ENCODE results near the gene ABCB9. TPM values are rescaled to one million over a fixed set of nuclear protein-coding genes. Genes with fewer than 3 reads are reported as not detected.

The ABCB9 gene
- total RNA-seq, 2 donors from 2014 or later, result 8.2 to 50.0 TPM

GRCh38 chr12:122990961-122991622 is 24.8 kb upstream of the ABCB9 start:
- WGBS, result 95% methylated on average over 13 of the region's 13 CpGs
- intact Hi-C loops (cut with DNase I), result no loop called here
- H3K27me3 ChIP-seq (replicated peaks; ENCODE audit: insufficient read depth), result no peaks in the 10 kb centered on the region

GRCh38 chr12:122990561-122990960 is 24.3 kb upstream of the ABCB9 start:
- intact Hi-C loops (cut with DNase I), result no loop called here

More at GRCh38 chr12:122990961-122991622, 24.8 kb upstream of the ABCB9 start:
- no peaks in the 10 kb centered on the region for H3K4me1 ChIP-seq (replicated peaks)
- no peak overlapping the region for H3K4me3 ChIP-seq
- DNase-seq (ENCODE audit: low spot score), result no peak
- H3K9me3 ChIP-seq, result no peaks in the 10 kb centered on the region
- TF ChIP-seq POLR2AphosphoS5 (IDR thresholded peaks at IDR 0.05), result no peak
- no peak for TF ChIP-seq POLR2A (IDR thresholded peaks at IDR 0.05)
- TF ChIP-seq CTCF (IDR thresholded peaks at IDR 0.05), result no peak
- no peak overlapping the region for H3K27ac ChIP-seq
- no peaks in the 10 kb centered on the region for H3K36me3 ChIP-seq

DNA sequence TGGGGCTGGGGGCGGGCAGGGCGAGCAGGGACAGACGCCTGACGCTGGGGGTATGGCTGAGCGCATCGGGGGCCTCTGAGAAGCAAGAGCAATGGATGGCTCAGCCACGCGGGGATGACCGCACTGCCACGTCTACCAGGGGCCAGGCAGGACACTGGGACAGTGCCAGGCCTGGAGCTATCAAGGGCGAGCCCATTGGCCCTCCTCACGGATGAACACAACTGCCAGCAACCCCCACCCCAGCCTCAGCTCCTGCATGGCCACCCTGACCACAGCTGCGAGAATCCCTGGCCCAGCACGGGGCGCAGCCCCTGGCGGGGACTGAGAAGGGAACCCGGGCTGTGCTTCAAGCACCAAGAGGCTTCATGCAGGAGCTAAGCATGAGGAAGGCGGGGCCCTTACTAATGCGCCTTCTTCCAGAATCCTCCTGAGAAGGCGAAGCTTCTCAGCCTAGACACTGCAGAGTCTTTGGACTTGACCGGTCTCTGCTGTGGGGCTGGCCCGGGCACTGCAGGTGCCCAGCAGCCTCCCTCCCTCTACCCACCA is 23.7 kb upstream of the ABCB9 start:
- intact Hi-C loops (cut with DNase I), result no loop called here
- no peak for TF ChIP-seq POLR2A (IDR thresholded peaks at IDR 0.05)
- no peak for TF ChIP-seq CTCF (IDR thresholded peaks at IDR 0.05)
- no peak for TF ChIP-seq POLR2AphosphoS5 (IDR thresholded peaks at IDR 0.05)
- WGBS, result 90% methylated on average over 22 of the region's 22 CpGs
- Histone ChIP-seq H3K4me3 (no peak overlapping the region), H3K4me1 (replicated peaks) (peaks cover 3% of the 10 kb centered on the region), H3K36me3 (no peaks in the 10 kb centered on the region), H3K27me3 (replicated peaks; ENCODE audit: insufficient read depth) (no peaks in the 10 kb centered on the region), H3K27ac (no peak overlapping the region), H3K9me3 (no peaks in the 10 kb centered on the region)
- DNase-seq (ENCODE audit: low spot score), result no peak

More at GRCh38 chr12:122990561-122990960, 24.3 kb upstream of the ABCB9 start:
- Histone ChIP-seq H3K27me3 (replicated peaks; ENCODE audit: insufficient read depth) (no peaks in the 10 kb centered on the region), H3K9me3 (no peaks in the 10 kb centered on the region), H3K36me3 (no peaks in the 10 kb centered on the region), H3K27ac (no peak overlapping the region), H3K4me1 (replicated peaks) (no peaks in the 10 kb centered on the region), H3K4me3 (no peak overlapping the region)
- DNase-seq (ENCODE audit: low spot score), result no peak
- no peak for TF ChIP-seq POLR2A (IDR thresholded peaks at IDR 0.05)
- no peak for TF ChIP-seq CTCF (IDR thresholded peaks at IDR 0.05)
- no peak for TF ChIP-seq POLR2AphosphoS5 (IDR thresholded peaks at IDR 0.05)
- 87% methylated on average over 6 of the region's 13 CpGs for WGBS

DNA sequence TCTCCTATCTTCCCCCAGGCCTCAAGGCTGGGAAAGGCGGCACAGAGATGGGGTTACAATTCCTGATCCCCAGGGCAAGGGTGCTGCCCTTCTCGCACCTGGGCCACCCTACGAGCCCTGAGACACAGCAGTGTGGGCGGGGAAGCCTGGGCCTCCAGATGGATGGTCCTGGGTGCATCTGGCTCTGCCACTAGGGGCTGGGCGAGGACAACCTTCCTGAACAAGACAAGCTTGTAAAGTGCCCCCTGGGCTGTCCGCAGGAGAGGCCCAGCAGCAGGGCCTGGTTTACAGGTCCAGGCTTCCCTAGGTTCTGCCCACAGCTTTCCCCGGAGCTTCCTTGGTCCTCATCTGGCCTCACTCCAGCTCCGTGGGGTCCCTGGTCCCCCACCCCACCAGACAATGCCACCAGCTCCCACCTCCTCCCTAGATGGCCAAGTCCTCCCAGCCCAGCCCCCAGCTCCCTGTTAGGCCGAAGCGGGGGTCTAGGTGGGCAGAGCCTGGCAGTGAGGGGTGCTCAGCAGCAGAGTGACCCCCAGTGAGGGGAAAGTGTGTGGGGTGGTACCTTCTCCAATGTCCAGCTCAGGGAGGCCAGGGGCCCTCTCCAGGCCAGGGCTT is 23.1 kb upstream of the ABCB9 start:
- Histone ChIP-seq H3K27ac (no peak overlapping the region), H3K4me3 (no peak overlapping the region), H3K9me3 (no peaks in the 10 kb centered on the region), H3K4me1 (replicated peaks) (peaks cover 6% of the 10 kb centered on the region), H3K36me3 (no peaks in the 10 kb centered on the region), H3K27me3 (replicated peaks; ENCODE audit: insufficient read depth) (no peaks in the 10 kb centered on the region)
- TF ChIP-seq POLR2AphosphoS5 (IDR thresholded peaks at IDR 0.05) (no peak), POLR2A (IDR thresholded peaks at IDR 0.05) (no peak), CTCF (IDR thresholded peaks at IDR 0.05) (no peak)
- intact Hi-C loops (cut with DNase I), result no loop called here
- DNase-seq (ENCODE audit: low spot score), result no peak
- 85% methylated on average over 10 of the region's 10 CpGs for WGBS

Data from prostate gland (tissue), 2 donors.